Measurements from ENCODE around the gene RAB8B.
A peak's percentile ranks its signal among the peaks of the same experiment; 100 is the strongest.

DNA sequence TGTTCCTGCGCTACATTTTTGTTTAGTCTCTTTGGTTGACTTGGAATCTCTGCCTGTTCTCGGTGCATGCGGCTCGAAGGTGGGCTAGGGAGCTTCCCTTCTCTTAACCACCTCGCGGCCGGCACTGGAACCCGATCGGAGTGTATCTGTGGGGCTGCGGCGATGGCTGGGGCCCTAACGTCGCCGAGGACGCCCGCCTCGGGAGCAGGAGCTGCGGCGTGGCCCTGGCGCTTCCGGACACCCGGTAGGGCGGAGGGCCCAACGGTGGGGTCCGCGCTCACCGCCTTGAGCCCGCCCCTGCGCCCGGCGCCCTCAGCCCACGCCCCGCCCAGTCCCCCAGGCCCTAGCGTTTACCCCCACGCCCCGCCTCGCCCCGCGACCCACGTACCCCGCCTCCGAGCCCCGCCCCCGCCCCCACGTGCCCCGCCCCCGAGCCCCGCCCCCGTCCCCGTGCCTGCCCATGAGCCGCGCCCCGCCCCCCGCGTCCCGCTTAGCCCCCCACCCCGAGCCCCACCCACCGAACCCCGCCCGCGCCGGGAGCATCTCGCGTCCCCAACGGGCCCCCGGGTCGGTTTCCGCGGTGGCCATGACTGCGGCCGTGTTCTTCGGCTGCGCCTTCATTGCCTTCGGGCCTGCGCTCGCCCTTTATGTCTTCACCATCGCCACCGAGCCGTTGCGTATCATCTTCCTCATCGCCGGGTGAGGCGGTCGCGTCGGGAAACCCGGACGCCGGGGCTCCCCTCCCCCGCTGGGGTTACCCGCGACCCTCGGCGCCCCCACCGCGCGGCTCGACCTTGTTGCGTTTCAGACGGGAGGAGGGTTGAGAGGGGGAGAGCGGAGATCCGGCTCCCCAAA, 87.9 kb downstream of the RAB8B start, which contains the start of gene APH1B:
- TF ChIP-seq, protein P1, sequence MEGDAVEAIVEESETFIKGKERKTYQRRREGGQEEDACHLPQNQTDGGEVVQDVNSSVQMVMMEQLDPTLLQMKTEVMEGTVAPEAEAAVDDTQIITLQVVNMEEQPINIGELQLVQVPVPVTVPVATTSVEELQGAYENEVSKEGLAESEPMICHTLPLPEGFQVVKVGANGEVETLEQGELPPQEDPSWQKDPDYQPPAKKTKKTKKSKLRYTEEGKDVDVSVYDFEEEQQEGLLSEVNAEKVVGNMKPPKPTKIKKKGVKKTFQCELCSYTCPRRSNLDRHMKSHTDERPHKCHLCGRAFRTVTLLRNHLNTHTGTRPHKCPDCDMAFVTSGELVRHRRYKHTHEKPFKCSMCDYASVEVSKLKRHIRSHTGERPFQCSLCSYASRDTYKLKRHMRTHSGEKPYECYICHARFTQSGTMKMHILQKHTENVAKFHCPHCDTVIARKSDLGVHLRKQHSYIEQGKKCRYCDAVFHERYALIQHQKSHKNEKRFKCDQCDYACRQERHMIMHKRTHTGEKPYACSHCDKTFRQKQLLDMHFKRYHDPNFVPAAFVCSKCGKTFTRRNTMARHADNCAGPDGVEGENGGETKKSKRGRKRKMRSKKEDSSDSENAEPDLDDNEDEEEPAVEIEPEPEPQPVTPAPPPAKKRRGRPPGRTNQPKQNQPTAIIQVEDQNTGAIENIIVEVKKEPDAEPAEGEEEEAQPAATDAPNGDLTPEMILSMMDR (IDR thresholded peaks at IDR 0.05 in 4 of 5, conservative IDR thresholded peaks at IDR 0.05 in 1 of 5): no peak
- TF ChIP-seq POLR2A (IDR thresholded peaks at IDR 0.05): peak; percentile 26 to 53
